Sigmoid colon (tissue), 7 donors: ENCODE data around the gene CCDC47. TPM values are rescaled to one million over a fixed set of nuclear protein-coding genes. Genes with fewer than 3 reads are reported as not detected.

Source experiments
- DNase-seq: peaks from one replicate; pipeline ENCODE4 v3.0.0-alpha.2; 2019
- H3K27ac ChIP-seq, 4 donors: fragments of 200-600 bp; sonication (generic); one replicate each; pipeline ENCODE4 v1.5.1; 2016 to 2019; ENCODE audit warnings: mild to moderate bottlenecking in 1 of 4
- H3K27me3 ChIP-seq, 3 donors: fragments of 200-600 bp; sonication (generic); one replicate each; pipeline ENCODE4 v1.5.1; 2019; ENCODE audit warnings: mild to moderate bottlenecking in 1 of 3
- H3K36me3 ChIP-seq, 4 donors: fragments of 200-600 bp; sonication (generic); one replicate each; pipeline ENCODE4 v1.5.1; 2016 to 2019
- H3K4me1 ChIP-seq, 4 donors: fragments of 200-600 bp; sonication (generic); one replicate each; pipeline ENCODE4 v1.5.1; 2017 to 2019
- H3K4me3 ChIP-seq, 4 donors: fragments of 200-600 bp; sonication (generic); one replicate each; pipeline ENCODE4 v1.5.1; 2017 to 2019; ENCODE audit warnings: mild to moderate bottlenecking in 2 of 4, moderate library complexity in 1 of 4
- H3K9me3 ChIP-seq, 4 donors: fragments of 200-600 bp in 3 of 4; sonication (generic) in 3 of 4; one replicate each; pipeline versions ENCODE4 v1.5.1 to v1.6.1; 2013 to 2019
- EP300 ChIP-seq, 4 donors: sonication (generic); formaldehyde crosslinking; IDR thresholded peaks; one replicate each; pipeline ENCODE4 v1.6.1; 2017; ENCODE audit warnings: antibody characterized with exemption in 4 of 4
- POLR2A ChIP-seq, 2 donors: fragments of 450-650 bp; IDR thresholded peaks; one replicate each; pipeline ENCODE4 v1.6.1; 2016; ENCODE audit warnings: antibody characterized with exemption in 2 of 2, mild to moderate bottlenecking in 2 of 2, moderate library complexity in 2 of 2
- POLR2AphosphoS5 ChIP-seq, 4 donors: sonication (generic); formaldehyde crosslinking; IDR thresholded peaks; one replicate each; pipeline ENCODE4 v1.6.1; 2017; ENCODE audit warnings: antibody characterized with exemption in 4 of 4
- WGBS, 2 donors: extraction: QIAGEN DNeasy Blood & Tissue Kit; methylation state at CpG; one replicate each; pipeline ENCODE4 v1.1.7; 2013; 5-methylcytosine and 5-hydroxymethylcytosine counted together
- intact Hi-C: fragments of 100-400 bp; cut with DNase I; formaldehyde crosslinking; loops from one replicate; pipeline ENCODE4 v1.15.1; 2023
- polyA plus RNA-seq, 3 donors: library from polyadenylated mRNA; stranded (reverse); fragments of 200-250 nt; gene quantifications; one replicate each; pipeline ENCODE4 v1.2.3, GENCODE V29; 2013
- total RNA-seq, 4 donors: library from RNA; depleted of rRNA; stranded (reverse); fragments of >200 nt; gene quantifications; one replicate each; pipeline ENCODE4 v1.1.0, GENCODE V29; 2016
- TF ChIP-seq, protein P1 (sequence below), 4 experiments: fragments of 450-650 bp in 3 of 4; fragments of 200-600 bp in 1 of 4; IDR thresholded peaks; one replicate each; pipeline ENCODE4 v1.5.1; 2016 to 2019; ENCODE audit warnings: antibody characterized with exemption in 4 of 4, mild to moderate bottlenecking in 3 of 4, moderate library complexity in 2 of 4
- donor health status: healthy with polysubstance abuse.
- donor health status: Bipolar disorder and iron deficiency.
- donor health status: healthy.

The CCDC47 gene
- total and polyA plus RNA-seq, 7 donors: 12.0 to 65.4 (median 39.9) TPM

DNA sequence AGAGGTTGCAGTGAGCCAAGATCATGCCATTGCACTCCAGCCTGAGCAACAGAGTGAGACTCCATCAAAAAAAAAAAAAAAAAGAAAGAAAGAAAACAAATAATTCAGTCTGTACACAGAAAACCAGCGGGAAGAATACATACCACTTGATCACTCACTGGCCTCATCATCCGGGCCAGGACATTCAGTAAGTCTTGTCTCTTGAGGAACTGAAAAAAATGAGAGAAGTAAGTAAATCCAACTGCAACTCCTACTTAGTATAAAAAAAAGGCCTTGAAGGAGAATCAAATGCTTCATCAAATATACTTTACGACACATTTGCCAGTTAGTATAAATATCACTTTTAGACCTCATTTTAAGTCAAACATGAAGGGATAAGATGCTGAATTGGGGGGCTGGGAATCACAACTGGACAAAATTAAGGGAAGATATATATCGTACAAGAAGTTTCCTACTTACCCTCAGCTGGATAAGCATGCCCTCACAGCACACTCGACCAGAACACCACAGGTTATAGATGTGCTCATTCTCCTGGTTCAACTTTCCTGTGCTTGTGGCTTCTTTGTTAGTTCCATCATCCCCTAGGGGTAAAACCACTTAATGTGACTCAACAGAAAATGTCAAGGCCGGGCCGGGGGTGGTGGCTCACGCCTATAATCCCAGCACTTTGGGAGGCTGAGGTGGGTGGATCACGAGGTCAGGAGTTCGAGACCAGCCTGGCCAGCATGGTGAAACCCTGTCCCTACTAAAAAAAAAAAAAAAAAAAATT lies 12.4 kb downstream of the CCDC47 start:
- no peak for DNase-seq
- TF ChIP-seq POLR2A (IDR thresholded peaks at IDR 0.05): no peak
- TF ChIP-seq, protein P1, sequence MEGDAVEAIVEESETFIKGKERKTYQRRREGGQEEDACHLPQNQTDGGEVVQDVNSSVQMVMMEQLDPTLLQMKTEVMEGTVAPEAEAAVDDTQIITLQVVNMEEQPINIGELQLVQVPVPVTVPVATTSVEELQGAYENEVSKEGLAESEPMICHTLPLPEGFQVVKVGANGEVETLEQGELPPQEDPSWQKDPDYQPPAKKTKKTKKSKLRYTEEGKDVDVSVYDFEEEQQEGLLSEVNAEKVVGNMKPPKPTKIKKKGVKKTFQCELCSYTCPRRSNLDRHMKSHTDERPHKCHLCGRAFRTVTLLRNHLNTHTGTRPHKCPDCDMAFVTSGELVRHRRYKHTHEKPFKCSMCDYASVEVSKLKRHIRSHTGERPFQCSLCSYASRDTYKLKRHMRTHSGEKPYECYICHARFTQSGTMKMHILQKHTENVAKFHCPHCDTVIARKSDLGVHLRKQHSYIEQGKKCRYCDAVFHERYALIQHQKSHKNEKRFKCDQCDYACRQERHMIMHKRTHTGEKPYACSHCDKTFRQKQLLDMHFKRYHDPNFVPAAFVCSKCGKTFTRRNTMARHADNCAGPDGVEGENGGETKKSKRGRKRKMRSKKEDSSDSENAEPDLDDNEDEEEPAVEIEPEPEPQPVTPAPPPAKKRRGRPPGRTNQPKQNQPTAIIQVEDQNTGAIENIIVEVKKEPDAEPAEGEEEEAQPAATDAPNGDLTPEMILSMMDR (IDR thresholded peaks at IDR 0.05): no peak
- no peak for TF ChIP-seq EP300 (IDR thresholded peaks at IDR 0.05)
- TF ChIP-seq POLR2AphosphoS5 (IDR thresholded peaks at IDR 0.05): no peak
- WGBS, 2 donors: 74 to 86% methylated on average over 10 of the region's 10 CpGs
- no peak overlapping the region for H3K27ac ChIP-seq
- H3K4me1 ChIP-seq: no peaks in the 10 kb centered on the region
- peaks cover 9 to 92% (median 33%) of the 10 kb centered on the region in 4 donors for H3K36me3 ChIP-seq
- no peaks in the 10 kb centered on the region for H3K9me3 ChIP-seq
- no peak overlapping the region for H3K4me3 ChIP-seq
- H3K27me3 ChIP-seq: no peaks in the 10 kb centered on the region
- intact Hi-C loops: no loop called here

DNA sequence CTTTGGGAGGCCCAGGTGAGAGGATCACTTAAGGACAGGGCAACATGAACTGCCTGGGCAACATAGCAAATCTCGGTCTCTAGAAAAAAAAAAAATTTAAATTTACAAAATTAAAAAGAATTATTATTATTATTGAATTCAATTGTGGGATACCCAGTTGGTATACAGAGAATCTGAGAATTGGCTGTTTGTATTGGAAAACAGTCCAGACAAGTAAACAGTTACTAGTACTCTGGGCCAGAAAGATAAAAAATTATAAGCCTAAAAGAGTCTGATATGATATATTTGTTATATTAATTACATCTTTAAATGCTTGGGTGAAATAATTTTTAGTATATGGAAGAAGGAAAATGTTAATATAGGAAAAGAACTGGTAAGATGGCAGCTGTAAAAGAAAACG lies 15.0 kb downstream of the CCDC47 start:
- Histone ChIP-seq H3K36me3 (peaks cover 8 to 94% (median 48%) of the 10 kb centered on the region in 4 donors), H3K4me3 (no peak overlapping the region), H3K4me1 (no peaks in the 10 kb centered on the region), H3K9me3 (no peaks in the 10 kb centered on the region), H3K27ac (no peak overlapping the region), H3K27me3 (no peaks in the 10 kb centered on the region)
- no peak for DNase-seq
- TF ChIP-seq, protein P1 (IDR thresholded peaks at IDR 0.05): no peak
- 83 to 85% methylated on average over 2 of the region's 2 CpGs for WGBS, 2 donors
- intact Hi-C loops: no loop called here

DNA sequence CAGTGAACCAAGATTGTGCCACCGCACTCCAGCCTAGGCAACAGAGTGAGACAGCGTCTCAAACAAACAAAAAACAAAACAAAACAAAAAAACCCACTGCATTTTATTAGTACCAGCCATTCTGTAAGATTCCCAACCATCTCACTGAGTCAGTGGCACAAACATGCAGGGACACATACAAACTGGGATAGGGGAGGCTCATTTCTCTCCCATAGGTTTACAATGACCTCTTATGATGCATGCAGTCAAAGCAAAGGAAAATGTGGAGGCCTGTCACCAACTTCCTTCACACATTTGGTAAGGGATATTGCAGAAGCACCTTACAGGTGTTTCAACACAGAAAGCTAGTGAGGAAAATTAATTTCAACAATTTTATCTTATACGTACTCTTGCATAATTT lies 19.4 kb downstream of the CCDC47 start:
- Histone ChIP-seq H3K27ac (no peak overlapping the region), H3K27me3 (no peaks in the 10 kb centered on the region), H3K36me3 (peaks cover 3 to 98% (median 39%) of the 10 kb centered on the region in 4 donors), H3K9me3 (no peaks in the 10 kb centered on the region), H3K4me1 (no peaks in the 10 kb centered on the region), H3K4me3 (no peak overlapping the region)
- intact Hi-C loops: no loop called here
- no peak for DNase-seq
- WGBS, 2 donors: 92 to 99% methylated on average over 3 of the region's 3 CpGs
- no peak for TF ChIP-seq POLR2AphosphoS5 (IDR thresholded peaks at IDR 0.05)
- TF ChIP-seq POLR2A (IDR thresholded peaks at IDR 0.05): no peak
- TF ChIP-seq, protein P1 (IDR thresholded peaks at IDR 0.05): no peak
- no peak for TF ChIP-seq EP300 (IDR thresholded peaks at IDR 0.05)

DNA sequence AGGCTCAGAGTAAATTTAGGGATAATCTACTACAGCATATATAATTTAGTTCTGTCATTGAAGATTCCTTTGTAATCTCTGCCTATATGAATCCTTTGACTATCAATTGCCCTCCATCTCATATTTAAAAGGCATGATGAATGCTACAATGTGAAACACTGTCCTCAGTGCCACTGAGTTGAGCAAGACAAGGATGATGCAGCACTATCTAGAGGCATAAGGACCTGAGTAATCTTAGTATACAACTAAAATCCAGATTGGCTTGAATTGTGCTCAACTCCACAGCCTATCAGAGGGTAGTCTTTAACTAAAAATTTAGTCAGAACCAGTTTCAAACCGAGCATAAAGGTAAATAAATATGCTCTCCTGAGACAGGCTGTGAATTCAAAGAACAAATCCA lies 20.2 kb downstream of the CCDC47 start:
- Histone ChIP-seq H3K9me3 (no peaks in the 10 kb centered on the region), H3K4me1 (no peaks in the 10 kb centered on the region), H3K27ac (no peak overlapping the region), H3K36me3 (peaks cover 3 to 98% (median 43%) of the 10 kb centered on the region in 4 donors), H3K27me3 (no peaks in the 10 kb centered on the region), H3K4me3 (no peak overlapping the region)
- no peak for DNase-seq
- TF ChIP-seq POLR2A (IDR thresholded peaks at IDR 0.05) (no peak), EP300 (IDR thresholded peaks at IDR 0.05) (no peak), POLR2AphosphoS5 (IDR thresholded peaks at IDR 0.05) (no peak)
- TF ChIP-seq, protein P1 (IDR thresholded peaks at IDR 0.05): no peak
- intact Hi-C loops: no loop called here
- 72 to 91% methylated on average over 1 of the region's 1 CpG for WGBS, 2 donors

DNA sequence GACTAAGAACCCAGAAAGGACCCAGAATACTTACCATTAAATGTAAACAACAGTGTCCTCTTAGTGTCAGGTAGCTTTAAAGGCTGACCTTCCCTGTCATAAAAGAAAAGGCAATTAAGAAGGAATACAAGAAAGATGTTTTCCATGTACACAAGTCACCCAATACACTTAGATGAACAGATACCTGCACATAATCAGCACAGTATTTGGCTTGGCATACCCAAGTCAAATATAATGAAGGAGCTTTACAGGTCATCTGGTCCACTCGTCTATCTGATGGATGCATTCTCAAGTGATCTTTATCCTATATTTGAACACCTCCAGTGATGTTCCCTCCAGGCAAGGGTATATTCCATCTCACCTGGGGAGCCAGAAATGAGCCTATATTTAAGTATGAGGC lies 20.7 kb downstream of the CCDC47 start:
- Histone ChIP-seq H3K27me3 (no peaks in the 10 kb centered on the region), H3K9me3 (no peaks in the 10 kb centered on the region), H3K4me1 (no peaks in the 10 kb centered on the region), H3K36me3 (peaks cover 3 to 98% (median 45%) of the 10 kb centered on the region in 4 donors), H3K27ac (no peak overlapping the region), H3K4me3 (no peak overlapping the region)
- intact Hi-C loops: no loop called here
- 71 to 86% methylated on average over 1 of the region's 1 CpG for WGBS, 2 donors
- no peak for DNase-seq
- TF ChIP-seq, protein P1 (IDR thresholded peaks at IDR 0.05): no peak
- TF ChIP-seq POLR2A (IDR thresholded peaks at IDR 0.05) (no peak), POLR2AphosphoS5 (IDR thresholded peaks at IDR 0.05) (no peak), EP300 (IDR thresholded peaks at IDR 0.05) (no peak)
